ENCODE results near the gene OTOP1.
A peak's percentile ranks its signal among the peaks of the same experiment; 100 is the strongest.
"Not testable (repeated sequence)": the region's sequence is repeated elsewhere in the genome, so short reads cannot be mapped to it uniquely, and the experiment has no call there.

Gene OTOP1

DNA sequence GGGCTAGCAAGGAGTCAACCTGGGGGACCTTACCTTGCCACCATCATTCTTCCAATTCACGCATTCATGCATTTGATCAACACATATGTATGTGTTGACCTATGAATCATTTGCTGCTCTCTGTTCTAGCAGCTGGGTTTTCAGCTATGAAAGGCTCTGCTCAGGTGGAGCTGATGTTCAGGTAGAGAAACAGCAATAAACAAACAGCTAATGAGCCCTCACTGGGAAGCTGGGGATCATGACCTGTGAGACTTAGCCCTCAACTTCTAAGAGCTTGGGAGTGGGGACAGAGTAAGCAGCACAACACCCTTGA lies 1.6 kb upstream of the OTOP1 start:
- DNase-seq: no peak

DNA sequence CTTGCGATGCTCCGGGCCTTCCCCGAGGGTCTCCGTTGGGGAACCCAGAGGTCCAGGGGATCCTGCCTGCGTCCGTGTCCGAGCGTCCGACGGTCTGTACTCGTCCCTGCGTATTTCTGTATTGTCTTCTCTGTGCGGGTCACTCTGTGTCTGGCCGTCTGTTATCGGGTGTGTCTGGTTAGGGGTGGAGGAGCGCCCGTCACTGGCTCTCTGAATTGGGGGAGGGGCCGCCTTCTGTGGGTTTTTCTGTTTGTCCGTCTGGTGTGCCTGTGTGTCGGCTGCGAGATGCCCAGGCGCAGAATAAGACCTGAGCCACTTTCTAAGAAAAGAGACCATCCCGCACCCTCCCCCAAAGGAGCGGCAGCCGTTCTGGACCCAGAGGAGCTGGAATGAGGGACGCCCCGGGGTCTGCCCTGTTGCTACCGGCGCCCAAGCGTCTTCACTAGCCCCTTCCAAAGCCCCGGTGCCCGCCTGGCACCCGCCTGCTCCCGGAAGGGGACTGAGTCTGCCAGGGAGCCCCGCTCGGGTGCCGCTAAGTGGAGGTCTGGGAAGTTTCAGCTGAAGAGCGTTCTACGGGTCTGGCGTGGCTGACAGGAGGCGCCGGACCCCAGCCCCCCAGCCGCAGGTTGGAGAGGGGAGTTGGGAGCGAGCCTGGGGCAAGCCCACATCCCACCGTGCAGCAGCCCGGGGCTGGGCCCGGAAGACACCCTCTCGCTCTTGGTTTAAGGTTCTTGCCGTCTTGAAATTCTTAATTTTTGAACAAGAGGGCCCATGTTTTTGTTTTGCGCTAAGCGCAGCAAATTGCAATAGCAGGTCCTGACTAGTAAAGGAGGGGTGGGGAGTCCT lies 1.0 kb upstream of the OTOP1 start:
- no peak for DNase-seq

DNA sequence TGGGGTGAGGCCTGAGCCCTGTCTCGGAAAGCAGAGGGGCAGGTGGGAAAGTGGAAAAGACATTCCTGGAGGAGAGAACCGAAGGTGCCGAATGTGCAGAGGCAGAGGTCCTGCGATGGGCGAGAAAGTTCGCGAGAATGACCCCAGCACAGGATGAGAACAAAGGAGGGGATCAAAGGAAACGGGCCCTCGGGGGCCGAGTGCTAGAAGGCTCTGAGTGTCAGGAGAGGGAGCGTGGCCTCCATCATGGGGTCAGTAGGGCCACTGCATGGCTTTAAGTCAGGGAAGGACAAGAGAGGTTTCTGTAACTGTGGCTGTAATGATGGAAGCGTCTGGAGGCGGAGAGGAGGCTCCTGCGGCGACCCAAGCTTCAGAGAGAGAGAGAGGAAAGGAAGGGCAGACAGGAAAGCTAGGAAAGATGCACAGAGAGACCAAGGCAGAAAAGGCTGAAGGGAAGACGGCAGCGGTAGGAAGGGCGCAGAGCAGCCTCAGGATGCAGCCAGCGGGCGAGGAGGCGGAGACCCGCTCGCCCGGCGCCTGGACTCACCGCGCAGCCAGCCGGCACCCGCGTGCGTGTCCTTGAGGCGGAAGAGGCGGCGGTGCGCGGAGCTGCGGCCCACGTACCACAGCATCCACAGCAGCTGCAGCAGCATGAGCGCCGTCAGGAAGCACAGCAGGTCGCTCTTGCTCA lies 669 bp downstream of the OTOP1 start:
- no peak for DNase-seq

DNA sequence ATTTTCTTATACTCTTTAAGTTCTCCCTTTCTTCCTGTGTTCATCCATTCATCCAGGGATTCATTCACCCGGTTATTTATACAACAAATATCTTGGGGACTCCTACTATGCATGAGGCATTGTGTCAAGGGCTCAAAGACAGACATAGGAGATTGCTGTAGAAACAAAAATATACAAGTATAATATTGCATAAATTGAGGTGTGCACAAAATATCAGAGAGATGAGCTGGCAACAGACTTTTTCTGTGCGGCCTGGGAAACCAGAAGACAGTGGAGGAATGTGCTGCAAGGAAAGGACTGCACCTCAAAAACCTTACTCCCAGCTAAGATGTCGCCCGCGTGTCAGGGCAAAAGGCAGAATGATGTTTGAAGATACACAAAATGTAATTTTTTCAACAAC lies 9.6 kb downstream of the OTOP1 start:
- DNase-seq: no peak

GRCh38 chr4:4216648-4217047 lies 10.1 kb downstream of the OTOP1 start:
- no peak for DNase-seq

GRCh38 chr4:4213674-4214073 lies 13.1 kb downstream of the OTOP1 start:
- not testable (repeated sequence) for DNase-seq

DNA sequence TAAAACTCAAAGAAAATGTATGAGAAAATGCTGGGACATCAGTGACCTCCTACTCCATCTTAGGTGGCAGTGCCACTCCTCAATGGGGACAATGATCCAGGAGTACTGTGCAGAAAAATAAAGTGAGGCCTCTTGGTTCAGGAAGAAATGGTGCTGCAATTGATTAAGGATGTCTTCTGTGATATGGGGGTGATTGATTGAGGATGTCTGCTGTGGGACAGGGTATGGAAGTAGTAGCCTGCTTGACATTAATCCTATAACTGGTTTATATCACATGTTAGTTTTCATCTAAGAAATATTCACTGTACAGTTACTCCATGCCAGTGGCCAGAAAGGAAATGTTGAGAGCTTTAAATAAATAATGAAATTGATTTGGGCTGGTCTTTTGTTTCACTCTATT lies 20.5 kb downstream of the OTOP1 start:
- no peak for DNase-seq

DNA sequence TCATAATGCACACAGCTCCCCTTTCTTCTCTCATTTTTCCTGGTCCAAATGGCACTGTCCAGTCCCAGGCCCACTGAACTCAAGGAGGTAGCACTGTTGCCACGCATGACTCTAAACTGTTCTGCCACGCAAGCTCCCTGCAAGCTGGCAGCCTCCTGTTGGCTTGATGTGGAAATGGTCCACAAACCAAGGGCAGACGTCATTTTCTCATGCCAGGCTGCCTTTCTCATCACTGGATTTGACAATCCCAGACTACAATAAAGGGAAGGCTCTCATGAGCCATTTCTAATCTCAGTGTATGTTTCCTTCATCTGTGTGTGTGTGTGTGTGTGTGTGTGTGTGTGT lies 22.4 kb downstream of the OTOP1 start:
- DNase-seq: no peak

- no peak for DNase-seq
Observed at GRCh38 chr4:4203688-4204400, 22.9 kb downstream of the OTOP1 start.

DNA sequence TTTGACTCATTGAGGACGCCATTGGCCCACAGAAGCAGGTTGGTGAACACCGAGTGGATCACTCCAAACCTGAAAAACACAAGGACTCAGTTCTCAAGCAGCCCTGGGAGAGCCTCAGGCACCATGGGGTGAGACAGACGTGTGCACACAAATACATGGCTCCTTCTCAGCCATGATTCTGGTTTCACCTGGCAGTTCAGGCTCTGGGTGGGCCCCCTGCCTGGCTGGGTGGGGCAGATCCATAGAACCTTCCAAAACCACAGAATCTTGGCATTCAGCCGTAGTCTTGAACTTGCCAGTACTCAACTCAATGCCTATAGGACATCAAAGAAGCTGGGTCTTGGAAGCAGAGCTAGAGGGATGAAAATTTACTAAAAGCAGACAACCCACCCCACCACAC lies 24.2 kb downstream of the OTOP1 start:
- DNase-seq: no peak

- DNase-seq: no peak
Observed at GRCh38 chr4:4200624-4201023, 26.1 kb downstream of the OTOP1 start.

GRCh38 chr4:4195354-4195753 lies 31.4 kb downstream of the OTOP1 start:
- no peak for DNase-seq

GRCh38 chr4:4188557-4188956 lies 38.2 kb downstream of the OTOP1 start:
- DNase-seq: not testable (repeated sequence)

DNA sequence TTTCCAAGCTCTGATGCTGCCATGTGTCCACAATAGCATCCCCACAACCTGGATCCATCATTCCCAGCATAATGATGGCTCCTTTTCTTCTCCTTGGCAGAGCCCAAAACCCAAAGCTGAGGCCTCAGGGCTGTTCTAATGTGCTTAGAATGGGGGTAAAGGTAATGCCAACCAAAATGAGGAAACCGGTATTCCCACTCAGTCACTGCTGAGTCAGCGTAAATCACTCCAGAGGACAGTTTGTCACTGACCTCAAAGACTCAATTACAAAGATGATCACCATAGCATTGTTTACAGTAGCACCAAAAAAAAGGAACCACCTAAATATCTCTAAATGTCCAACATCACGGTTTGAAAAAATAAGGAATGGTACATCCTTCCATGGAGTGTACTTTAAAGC lies 41.2 kb downstream of the OTOP1 start:
- DNase-seq: no peak

GRCh38 chr4:4182835-4183568 lies 43.7 kb downstream of the OTOP1 start:
- peak; percentile 6 for DNase-seq

DNA sequence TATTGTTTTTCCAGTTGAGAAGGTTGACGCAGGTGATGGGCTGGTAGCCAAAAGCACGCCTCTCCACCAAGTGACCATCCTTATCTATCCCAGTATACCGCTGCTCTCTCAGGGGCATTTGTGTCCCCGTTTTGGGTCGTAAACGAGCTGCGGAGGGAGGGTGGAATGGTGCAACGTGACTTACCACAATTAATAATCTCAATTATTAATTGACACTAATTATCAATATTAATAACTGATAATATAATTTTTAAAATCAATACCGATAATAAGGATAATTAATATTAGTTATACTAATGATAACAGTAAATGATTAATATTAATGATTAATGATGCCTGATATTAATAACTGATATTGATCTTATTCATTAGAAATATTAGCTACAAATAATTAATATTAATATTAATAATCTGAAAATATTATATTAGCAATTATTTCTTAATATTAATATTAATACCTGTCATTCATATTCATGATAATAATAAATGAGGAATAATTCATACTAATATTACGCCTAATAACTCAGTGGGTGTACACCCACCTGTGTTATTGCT lies 56.1 kb downstream of the OTOP1 start:
- no peak for DNase-seq

- not testable (repeated sequence) for DNase-seq
Observed at GRCh38 chr4:4167981-4168780, 58.5 kb downstream of the OTOP1 start.

DNA sequence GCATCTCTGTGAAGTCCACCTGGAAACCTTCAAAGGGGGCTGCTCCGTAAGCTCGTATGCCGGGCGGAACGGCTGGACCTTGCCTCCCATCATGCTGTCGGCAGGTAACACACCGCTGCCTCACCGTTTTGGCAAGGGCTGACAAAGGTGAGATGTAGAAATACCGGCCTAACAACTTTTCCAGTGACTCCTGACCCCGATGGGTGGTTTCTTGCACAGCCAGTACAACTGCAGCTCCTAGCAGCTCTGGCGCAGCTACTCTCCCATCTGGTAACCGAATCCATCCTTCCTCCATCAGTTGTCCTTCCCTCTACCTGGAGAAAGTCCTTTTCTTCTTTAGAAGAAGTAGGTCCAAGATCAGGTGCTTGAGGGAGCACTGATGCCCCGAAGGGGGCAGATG lies 59.7 kb downstream of the OTOP1 start:
- not testable (repeated sequence) for DNase-seq

DNA sequence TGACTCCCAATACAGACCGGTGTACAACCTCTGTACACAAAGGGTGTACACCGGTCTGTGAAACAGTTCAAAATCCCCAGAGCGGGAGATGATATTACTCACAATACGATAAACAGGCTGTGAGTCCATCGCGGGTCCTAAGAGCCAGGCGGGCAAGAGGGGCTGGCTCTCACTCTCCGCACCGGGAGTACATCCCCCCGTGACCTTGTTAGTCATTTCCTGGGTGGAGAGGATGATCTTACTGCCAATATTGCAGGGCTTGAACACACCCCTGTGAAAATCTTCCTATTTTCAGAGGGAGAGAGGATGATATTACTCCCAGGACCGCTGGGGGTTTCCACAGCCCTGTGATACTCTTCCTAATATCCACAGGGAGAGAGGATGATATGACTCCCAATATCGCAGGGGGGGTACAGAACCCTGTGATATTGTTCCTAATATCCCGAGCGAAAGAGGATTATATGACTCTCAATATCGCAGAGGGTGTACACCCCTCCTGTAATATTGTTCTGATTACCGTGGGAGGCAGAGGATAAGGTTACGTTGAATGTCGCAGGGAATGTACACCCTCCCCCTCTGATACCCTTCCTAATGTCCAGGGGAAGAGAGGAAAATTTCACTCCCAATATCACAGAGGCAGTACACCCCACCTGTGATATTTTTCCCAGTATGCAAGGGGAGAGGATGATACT lies 60.9 kb downstream of the OTOP1 start:
- DNase-seq: not testable (repeated sequence)

- not testable (repeated sequence) for DNase-seq
Observed at GRCh38 chr4:4164532-4165173, 62.1 kb downstream of the OTOP1 start.

DNA sequence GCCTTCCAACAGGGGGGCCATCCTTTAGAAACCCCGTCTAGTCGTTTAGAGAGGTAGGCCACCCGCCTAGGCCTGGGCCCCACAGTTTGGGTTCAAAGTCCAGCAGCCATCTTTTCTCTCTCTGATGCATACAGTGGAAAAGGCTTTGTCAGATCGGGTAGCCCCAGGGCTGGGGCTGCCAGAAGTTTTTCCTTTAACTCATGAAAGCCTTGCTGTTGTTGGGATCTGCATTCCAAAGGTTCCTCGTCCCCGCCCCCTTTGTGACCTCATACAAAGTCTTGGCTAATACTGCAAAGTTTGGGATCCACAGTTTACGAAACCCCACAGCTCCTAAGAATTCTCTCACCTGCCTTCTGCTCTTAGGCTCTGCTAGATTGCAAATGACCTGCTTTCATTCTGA lies 64.5 kb downstream of the OTOP1 start:
- DNase-seq: not testable (repeated sequence)

All from KG1 (cell line).